PC-3 (cell line): ENCODE measurements around the gene PTPRN2. TPM values are rescaled to one million over a fixed set of nuclear protein-coding genes. Genes with fewer than 3 reads are reported as not detected.

Source experiments
- ATAC-seq: fragments of 200-7000 bp; cut with Tn5 transposase; 2 replicates; pipeline ENCODE4 v1.9.1; 2020; ENCODE audit warnings: mild to moderate bottlenecking, moderate library complexity
- BruUV-seq: library from RNA; stranded (reverse); fragments of 400-500 nt; replicated peaks from 2 replicates; lab custom pipeline; 2021; lab: Mats Ljungman, UMichigan
- CTCF ChIA-PET: fragments of 300-600 bp; sonication (Branson Sonifier 250); formaldehyde crosslinking; loops from one replicate; lab custom pipeline; 2022; ENCODE audit warnings: antibody characterized with exemption; lab: Charles Lee
- POLR2A ChIA-PET: fragments of 300-600 bp; sonication (Branson Sonifier 250); formaldehyde crosslinking; loops from one replicate; lab custom pipeline; 2022; ENCODE audit warnings: antibody characterized with exemption; ENCODE audit not compliant: unreplicated experiment; lab: Charles Lee
- DNase-seq: peaks from one replicate; pipeline ENCODE4 v3.0.0-alpha.2; 2015
- H2AFZ ChIP-seq: fragments of 300-600 bp; sonication (generic); 2 replicates; pipeline ENCODE4 v1.6.0; 2016; ENCODE audit warnings: antibody characterized with exemption, low read length
- H3F3A ChIP-seq: fragments of 300-600 bp; sonication (generic); one replicate; pipeline ENCODE4 v1.6.0; 2017; ENCODE audit warnings: antibody characterized with exemption, low read length, control low read depth, mild to moderate bottlenecking; ENCODE audit not compliant: unreplicated experiment
- H3K27ac ChIP-seq: fragments of 300-600 bp; sonication (generic); 2 replicates; pipeline ENCODE4 v1.5.1; 2016; ENCODE audit warnings: mild to moderate bottlenecking, low read length
- H3K27me3 ChIP-seq: fragments of 300-600 bp; sonication (generic); 2 replicates; pipeline ENCODE4 v1.6.1; 2016; ENCODE audit warnings: low read length, mixed read lengths
- H3K36me3 ChIP-seq: fragments of 300-600 bp; sonication (generic); 2 replicates; pipeline ENCODE4 v1.6.1; 2016; ENCODE audit warnings: low read depth, mixed run types, low read length, mixed read lengths
- H3K4me1 ChIP-seq: fragments of 300-600 bp; sonication (generic); 2 replicates; pipeline ENCODE4 v1.5.1; 2016; ENCODE audit warnings: low read length; ENCODE audit not compliant: insufficient read depth
- H3K4me2 ChIP-seq: fragments of 300-600 bp; sonication (generic); 2 replicates; pipeline ENCODE4 v1.6.0; 2016; ENCODE audit warnings: low read length
- H3K4me3 ChIP-seq: fragments of 300-600 bp; sonication (generic); 2 replicates; pipeline ENCODE4 v1.5.1; 2016; ENCODE audit warnings: mild to moderate bottlenecking, low read length, mixed read lengths
- H3K79me2 ChIP-seq: fragments of 300-600 bp; sonication (generic); 2 replicates; pipeline ENCODE4 v1.6.1; 2017; ENCODE audit warnings: low read length, mixed read lengths
- H3K9ac ChIP-seq: fragments of 300-600 bp; sonication (generic); 2 replicates; pipeline ENCODE4 v1.6.0; 2016; ENCODE audit warnings: mild to moderate bottlenecking, low read length
- H3K9me2 ChIP-seq: fragments of 300-600 bp; sonication (generic); replicated peaks from 2 replicates; pipeline ENCODE4 v1.6.1; 2016; ENCODE audit warnings: mixed run types, low read length, mixed read lengths
- H3K9me3 ChIP-seq: fragments of 300-600 bp; sonication (generic); 2 replicates; pipeline ENCODE4 v1.6.1; 2016; ENCODE audit warnings: low read length, mixed read lengths
- H4K20me1 ChIP-seq: fragments of 300-600 bp; sonication (generic); 2 replicates; pipeline ENCODE4 v1.6.1; 2016; ENCODE audit warnings: low read length, mixed read lengths
- EZH2 ChIP-seq: fragments of 300-600 bp; sonication (generic); IDR thresholded peaks from one replicate; pipeline ENCODE4 v1.6.1; 2017; ENCODE audit warnings: antibody characterized with exemption, mild to moderate bottlenecking, low read length; ENCODE audit not compliant: unreplicated experiment
- EZH2phosphoT487 ChIP-seq: fragments of 300-600 bp; sonication (generic); IDR thresholded peaks from 2 replicates; pipeline ENCODE4 v1.6.1; 2018; ENCODE audit warnings: mild to moderate bottlenecking, antibody characterized with exemption, low read length, borderline replicate concordance
- intact Hi-C: fragments of 100-400 bp; cut with micrococcal nuclease; formaldehyde crosslinking; loops from 2 replicates; pipeline ENCODE4 v1.9.0; 2023
- total RNA-seq: library from RNA; depleted of rRNA; stranded (reverse); fragments of >200 nt; gene quantifications from 2 replicates; pipeline ENCODE4 v1.2.3, GENCODE V29; 2014
- TF ChIP-seq, protein P1 (sequence below): fragments of 300-600 bp; sonication (generic); conservative IDR thresholded peaks from 2 replicates; pipeline ENCODE4 v1.5.1; 2017; ENCODE audit warnings: antibody characterized with exemption, low read depth, mild to moderate bottlenecking, low read length

The PTPRN2 gene
- total RNA-seq, 1 experiment from 2014 or later = 3.2 TPM

DNA sequence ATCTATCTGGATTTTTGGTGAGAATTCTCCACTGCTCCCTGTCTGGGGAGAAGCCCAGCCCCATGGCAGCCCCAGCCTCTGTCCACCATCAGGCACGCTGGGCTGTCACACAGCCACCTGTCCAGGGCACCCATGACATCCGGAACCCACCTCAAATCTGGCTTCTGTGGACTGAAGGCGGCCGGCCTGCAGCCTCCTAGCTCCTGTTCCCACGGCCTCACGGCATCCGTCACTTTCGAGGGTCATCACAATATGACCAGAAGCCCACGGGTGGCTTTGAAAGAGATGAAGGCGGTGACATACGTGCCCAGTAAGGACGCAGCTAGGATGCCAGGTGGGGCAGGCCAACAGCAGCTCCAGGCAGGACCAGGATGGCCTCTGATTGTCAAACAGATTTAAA is 140.9 kb downstream of the PTPRN2 start:
- no peak overlapping the region for H3K27ac ChIP-seq
- peaks cover 16% of the 10 kb centered on the region for H3K27me3 ChIP-seq
- DNase-seq = no peak
- H3K9ac ChIP-seq = no peak overlapping the region
- H3K4me3 ChIP-seq = no peak overlapping the region
- no peak overlapping the region for H3K4me2 ChIP-seq
- no peaks in the 10 kb centered on the region for H3K4me1 ChIP-seq
- H4K20me1 ChIP-seq = no peaks in the 10 kb centered on the region
- H2AFZ ChIP-seq = no peak overlapping the region
- TF ChIP-seq EZH2 = no peak
- TF ChIP-seq EZH2phosphoT487 = no peak
- TF ChIP-seq, protein P1, sequence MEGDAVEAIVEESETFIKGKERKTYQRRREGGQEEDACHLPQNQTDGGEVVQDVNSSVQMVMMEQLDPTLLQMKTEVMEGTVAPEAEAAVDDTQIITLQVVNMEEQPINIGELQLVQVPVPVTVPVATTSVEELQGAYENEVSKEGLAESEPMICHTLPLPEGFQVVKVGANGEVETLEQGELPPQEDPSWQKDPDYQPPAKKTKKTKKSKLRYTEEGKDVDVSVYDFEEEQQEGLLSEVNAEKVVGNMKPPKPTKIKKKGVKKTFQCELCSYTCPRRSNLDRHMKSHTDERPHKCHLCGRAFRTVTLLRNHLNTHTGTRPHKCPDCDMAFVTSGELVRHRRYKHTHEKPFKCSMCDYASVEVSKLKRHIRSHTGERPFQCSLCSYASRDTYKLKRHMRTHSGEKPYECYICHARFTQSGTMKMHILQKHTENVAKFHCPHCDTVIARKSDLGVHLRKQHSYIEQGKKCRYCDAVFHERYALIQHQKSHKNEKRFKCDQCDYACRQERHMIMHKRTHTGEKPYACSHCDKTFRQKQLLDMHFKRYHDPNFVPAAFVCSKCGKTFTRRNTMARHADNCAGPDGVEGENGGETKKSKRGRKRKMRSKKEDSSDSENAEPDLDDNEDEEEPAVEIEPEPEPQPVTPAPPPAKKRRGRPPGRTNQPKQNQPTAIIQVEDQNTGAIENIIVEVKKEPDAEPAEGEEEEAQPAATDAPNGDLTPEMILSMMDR = no peak
- no peaks in the 10 kb centered on the region for H3K79me2 ChIP-seq
- no peaks in the 10 kb centered on the region for H3F3A ChIP-seq
- ChIA-PET CTCF (no interaction called here), POLR2A (no interaction called here)
- no TSS peak for BruUV-seq
- H3K9me2 ChIP-seq = no peaks in the 10 kb centered on the region
- H3K36me3 ChIP-seq = no peaks in the 10 kb centered on the region
- intact Hi-C loops = no loop called here
- no peaks in the 10 kb centered on the region for H3K9me3 ChIP-seq
- ATAC-seq = no peak

DNA sequence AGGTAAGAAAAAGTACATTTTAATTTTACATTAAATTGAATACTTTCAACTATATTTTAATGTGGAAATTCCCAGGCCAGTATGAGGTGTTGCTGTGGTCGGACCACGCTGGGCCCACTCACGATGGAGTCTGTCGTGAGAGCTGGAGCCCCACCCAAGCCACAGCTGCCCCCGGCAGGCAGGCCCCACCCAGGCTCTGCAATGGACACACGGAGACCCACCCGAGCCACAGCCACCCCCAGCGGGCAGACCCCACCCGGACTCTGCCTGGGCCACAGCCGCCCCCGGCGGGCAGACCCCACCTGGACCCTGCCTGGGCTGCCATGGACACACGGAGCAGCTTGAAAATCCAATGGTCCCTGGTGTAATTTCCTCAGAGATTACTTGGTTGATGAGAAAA is 141.3 kb downstream of the PTPRN2 start:
- BruUV-seq = no TSS peak
- Histone ChIP-seq H3F3A (no peaks in the 10 kb centered on the region), H4K20me1 (no peaks in the 10 kb centered on the region), H3K36me3 (no peaks in the 10 kb centered on the region), H3K9me2 (no peaks in the 10 kb centered on the region), H2AFZ (no peak overlapping the region), H3K9ac (no peak overlapping the region), H3K9me3 (no peaks in the 10 kb centered on the region), H3K27me3 (peaks cover 12% of the 10 kb centered on the region), H3K79me2 (no peaks in the 10 kb centered on the region), H3K4me1 (no peaks in the 10 kb centered on the region), H3K27ac (no peak overlapping the region), H3K4me2 (no peak overlapping the region), H3K4me3 (no peak overlapping the region)
- CTCF ChIA-PET = no interaction called here
- intact Hi-C loops = no loop called here
- ATAC-seq (no peak), DNase-seq (no peak)
- TF ChIP-seq EZH2phosphoT487 (no peak), EZH2 (no peak)
- TF ChIP-seq, protein P1 = no peak
- POLR2A ChIA-PET = no interaction called here

DNA sequence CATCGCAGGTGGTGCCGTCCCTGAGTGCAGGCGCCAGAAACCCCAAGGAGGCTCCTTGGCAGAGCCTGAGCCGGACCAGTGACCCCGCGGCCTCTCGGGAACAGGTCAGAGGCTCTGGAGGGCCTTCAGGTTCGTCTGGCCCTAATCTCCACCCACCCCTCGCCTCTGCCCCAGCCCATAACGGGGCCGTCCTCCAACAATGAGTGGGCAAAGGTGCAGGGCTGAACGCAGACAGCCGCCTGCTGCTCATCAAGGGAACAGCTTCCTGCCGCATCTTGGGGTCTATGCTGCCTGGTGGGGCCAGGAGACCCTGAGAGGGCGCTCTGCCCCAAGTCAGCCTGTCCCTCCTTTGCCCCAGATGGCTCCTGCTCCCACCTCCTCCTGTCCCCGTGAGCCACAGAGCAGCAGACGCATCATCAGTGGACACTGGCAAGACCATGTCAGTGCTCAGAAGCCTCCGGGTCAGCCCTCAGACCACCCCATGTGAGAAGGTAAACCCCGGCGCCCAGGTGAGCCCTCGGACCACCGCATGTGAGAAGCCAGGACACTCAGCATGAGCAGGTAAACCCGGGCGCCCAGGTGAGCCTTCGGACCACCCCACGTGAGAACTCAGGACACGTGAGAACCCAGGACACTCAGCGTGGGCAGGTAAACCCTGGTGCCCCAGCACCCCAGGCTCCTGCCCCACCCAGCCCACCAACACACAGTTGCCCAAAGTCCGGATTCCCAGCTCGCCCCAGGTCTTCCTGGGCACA is 142.0 kb downstream of the PTPRN2 start:
- Histone ChIP-seq H3K36me3 (no peaks in the 10 kb centered on the region), H3K4me1 (no peaks in the 10 kb centered on the region), H2AFZ (no peak overlapping the region), H3K4me2 (no peak overlapping the region), H3K9me2 (no peaks in the 10 kb centered on the region), H3K9me3 (no peaks in the 10 kb centered on the region), H3K4me3 (no peak overlapping the region), H3K27ac (no peak overlapping the region), H3K9ac (no peak overlapping the region), H3F3A (no peaks in the 10 kb centered on the region), H3K79me2 (no peaks in the 10 kb centered on the region), H4K20me1 (no peaks in the 10 kb centered on the region), H3K27me3 (peaks cover 7% of the 10 kb centered on the region; the same call in 1 of the 2 replicates)
- ATAC-seq (no peak), DNase-seq (no peak)
- intact Hi-C loops = no loop called here
- ChIA-PET POLR2A (no interaction called here), CTCF (no interaction called here)
- no TSS peak for BruUV-seq
- TF ChIP-seq, protein P1 = no peak
- TF ChIP-seq EZH2 (no peak), EZH2phosphoT487 (no peak)
